HG02884 (cell line): ENCODE data around the gene HDAC7.
A peak's percentile ranks its signal among the peaks of the same experiment; 100 is the strongest.

Experiments used
- ATAC-seq: cut with Tn5 transposase; IDR thresholded peaks from one replicate; pipeline ENCODE4 v1.9.1; 2021; ENCODE audit warnings: mild to moderate bottlenecking, moderate library complexity; ENCODE audit not compliant: unreplicated experiment

The HDAC7 gene

DNA sequence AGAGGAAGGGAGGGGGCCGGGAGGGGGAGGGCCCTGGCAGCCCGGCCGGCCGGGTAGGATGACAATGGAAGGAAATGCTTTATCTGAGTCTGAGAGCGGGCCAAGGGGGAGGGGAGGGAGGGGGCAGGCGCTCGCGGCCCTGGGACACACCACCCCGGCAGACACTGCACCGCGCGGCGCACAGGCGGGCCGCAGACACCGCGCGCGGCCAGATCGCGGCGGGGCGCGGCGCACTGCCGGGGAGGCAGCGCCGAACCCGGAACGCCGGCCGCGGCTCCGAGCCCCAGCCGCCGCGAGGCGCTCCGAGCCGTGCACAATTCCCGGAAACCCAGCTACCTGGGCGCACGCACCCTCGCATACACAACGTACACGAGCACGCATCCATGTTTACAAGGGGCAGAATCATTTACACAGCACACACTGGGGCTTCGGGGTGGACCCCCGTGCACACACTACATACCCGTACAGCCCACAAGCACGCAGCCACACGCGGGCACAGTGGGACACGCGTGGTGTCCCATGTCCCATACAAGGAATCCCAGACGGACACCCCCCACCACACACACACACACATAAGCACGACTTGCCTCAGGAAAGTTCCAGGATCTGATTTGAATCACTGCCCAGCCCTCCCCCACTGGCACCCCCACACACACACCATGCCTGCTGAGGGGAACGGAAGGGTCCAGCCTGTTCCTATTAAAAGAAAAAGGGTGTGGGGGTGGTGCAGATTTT, at the start of gene HDAC7:
Gene HDAC7 (minus strand): TSS at position 8 of the 735 bp plus-strand sequence. CDS start 118 bp downstream, outside the sequence.
- peak; percentile 41 for ATAC-seq

DNA sequence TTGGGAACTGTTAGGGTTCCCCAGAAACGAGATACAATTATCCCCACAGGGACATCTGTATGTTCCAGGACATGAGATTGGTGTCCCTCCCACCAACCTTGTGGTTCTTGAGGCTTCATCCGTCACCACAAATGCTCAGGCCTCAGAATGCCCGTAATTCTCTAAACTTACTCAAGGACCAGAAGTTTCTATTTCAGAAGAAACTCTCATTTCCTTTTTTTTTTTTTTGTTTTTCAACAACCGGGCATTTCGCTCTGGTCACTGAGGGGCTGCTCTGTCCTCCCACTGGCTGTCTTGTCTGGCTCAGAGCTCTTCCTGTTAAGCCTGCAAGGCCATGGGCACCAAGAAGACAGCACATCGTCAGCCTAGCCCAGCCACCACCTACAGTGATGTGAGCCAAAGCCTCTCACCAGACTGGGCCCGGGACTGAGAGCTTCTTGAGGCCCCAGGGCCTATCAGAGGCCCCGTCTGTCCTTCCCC, 48.9 kb upstream of the HDAC7 start:
- peak; percentile 75 for ATAC-seq

DNA sequence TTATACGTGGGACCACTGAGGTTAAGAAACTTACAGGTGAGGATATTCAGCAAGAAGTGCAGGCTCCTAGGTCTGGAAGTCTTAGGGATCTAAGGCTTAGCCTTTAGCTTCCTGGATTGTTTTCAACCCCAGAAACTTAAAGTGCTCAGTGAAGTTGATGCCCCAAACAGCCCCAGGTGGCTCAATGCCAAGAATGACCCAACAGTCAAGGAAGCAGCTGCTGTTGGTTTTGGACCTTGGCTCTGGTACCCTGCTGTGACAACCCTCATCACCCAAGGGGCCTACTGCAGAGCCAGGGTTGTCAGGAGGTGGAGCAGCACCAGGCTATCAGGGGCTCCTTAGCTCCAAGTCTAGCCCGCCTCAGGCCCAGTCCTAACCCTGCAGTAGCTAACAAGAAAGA, 48.3 kb upstream of the HDAC7 start:
- ATAC-seq = peak; percentile 2

DNA sequence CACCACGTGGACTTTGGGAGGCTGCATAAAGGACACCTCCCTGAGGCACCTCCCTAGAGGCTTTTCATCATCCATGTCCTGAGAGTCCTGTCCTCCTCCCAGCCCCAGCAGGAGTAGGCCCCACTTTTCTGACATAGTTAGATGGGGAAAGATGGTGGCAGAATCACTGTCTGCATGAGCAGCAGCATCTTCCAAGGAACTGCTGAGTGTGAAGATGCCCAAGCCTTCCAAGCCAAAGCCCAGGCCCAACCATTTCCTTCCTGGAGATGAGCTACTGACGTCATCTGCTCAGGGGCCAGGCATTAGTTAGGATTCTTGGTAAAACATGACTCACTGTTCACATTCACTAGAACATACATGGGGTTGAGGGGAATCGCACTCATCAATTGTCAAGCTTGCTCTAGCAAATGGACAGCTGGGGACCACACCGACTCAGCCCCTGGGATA, 47.8 kb upstream of the HDAC7 start:
- no peak for ATAC-seq

DNA sequence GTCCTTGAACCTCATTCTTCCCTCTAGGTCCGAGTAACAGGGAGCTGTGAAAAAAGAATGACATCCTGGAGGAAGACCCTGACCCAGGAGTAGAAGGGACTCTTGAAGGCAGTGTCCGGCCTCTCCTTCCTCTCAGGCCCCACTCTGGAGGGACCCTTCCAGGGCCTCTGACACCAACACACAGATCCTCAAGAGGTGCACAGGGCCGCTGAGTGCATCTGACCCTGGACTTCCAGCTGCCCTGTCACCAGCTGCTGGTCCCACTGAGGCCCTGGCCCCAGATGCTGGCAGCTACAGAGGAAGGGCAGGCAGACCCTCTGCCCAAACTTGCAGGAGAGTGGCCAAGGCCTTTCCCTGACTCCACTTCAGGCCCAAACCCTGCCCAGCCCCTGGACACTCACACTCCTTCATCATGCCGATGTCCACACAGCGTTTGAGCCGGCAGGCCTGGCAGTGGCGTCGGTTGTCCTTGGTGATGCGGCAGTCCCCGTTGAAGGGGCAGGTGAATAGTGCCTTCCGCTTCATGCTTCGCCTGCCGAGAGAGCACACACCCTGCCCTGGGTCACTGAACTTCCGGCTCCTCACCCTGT, 45.0 kb upstream of the HDAC7 start:
- ATAC-seq = no peak

DNA sequence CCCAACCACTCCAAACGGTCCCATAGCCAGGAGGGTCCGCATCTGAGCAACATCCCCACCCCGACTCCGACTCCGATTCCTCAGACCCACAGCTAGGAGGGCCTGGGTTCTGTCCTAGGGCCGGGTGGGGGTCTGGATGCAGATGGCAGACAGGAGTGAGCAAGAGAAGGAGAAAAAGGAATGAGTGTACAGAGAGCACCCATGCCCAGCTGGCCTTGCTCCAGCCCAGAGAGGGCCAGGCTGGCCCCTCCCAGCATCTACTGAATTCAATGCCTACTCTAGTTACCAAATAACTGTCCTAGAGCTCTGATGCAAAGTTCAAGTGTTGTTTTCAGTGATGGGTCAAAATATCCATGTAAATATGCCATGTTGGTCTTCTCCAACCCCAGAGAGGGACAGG, 44.3 kb upstream of the HDAC7 start:
- ATAC-seq = no peak

DNA sequence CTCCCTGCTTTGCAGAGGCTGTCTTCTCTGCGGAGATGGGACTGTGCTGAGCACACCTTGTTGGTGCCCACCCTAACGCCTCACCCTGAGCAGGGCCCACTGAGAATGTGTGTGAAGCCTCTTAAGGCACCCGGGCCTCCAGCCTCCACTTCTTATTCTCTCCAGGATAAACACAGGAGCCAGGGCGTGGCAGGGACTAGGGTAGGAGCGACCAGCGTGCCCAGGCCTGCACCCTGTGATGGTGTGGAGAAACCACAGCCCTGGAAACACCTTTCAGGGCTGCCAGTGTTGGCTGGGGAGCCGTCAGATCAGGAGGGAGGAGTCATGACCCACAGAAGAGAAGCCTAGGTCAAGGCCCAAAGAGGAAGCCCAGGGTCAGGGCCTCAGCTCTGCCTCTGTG, 43.8 kb upstream of the HDAC7 start:
- no peak for ATAC-seq

DNA sequence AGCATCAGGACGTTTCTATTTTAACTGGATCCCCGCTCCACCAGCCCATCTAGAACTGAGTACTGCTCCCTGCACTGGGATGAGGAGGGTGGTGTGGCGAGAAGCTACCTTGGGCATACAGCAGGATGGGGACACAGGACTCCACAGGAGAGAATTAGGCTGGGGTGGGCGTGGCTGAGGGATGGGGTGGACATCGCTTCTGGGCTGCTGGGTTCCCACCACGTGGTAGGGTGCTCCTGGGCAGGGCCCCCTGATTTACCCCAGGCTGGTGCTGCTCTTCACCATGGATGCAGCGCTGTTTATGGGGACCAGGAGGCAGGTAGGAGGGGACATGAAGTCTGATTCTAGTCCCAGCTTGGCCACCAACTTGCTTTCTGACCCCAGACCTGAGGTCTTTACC, 43.2 kb upstream of the HDAC7 start:
- ATAC-seq = no peak

DNA sequence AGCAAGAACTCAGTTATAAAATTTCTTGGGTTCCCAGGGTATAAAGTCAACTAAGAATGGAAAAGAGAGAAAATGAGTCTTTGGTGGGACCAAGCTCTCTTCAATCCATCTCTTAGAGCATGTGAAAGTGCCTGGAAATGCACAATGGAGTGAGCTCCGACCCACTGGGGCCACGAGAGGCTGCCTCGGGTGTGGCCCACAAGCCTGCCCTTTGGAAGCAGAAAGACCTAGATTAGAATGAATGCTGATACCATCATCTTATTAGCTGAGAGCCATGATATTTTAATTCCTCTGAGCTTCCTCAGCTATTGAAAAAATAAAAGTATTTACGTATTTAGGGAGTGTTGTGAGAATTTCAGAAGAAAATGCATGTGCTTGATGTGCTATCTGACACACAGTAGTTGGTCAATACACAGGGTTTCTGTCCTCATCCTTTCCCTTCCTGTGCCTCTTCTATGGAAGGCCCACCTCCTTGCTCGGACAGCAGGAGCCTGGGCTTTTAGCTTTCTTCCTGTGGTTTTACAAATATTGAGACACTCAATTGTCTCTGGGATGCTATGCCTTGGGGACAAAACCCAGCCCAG, 42.6 kb upstream of the HDAC7 start:
- no peak for ATAC-seq

DNA sequence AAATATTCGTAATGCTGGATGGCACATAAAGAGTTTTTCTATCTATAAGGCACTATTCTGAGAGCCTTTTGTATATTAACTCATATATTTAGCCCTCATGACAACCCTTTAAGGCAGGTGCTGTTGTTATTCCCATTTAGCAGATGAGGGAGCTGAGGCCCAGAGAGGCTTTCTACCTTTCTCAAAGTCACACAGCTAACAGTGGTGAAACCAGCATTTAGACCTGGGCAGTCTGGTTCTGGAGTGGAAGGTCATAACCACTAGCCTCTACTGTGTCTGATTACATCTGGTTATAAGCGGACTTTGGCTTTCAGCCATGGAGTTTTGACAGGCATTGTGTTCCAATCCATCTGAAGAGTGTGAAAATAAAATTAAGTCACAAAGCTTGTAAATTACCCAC, 41.2 kb upstream of the HDAC7 start:
- no peak for ATAC-seq

DNA sequence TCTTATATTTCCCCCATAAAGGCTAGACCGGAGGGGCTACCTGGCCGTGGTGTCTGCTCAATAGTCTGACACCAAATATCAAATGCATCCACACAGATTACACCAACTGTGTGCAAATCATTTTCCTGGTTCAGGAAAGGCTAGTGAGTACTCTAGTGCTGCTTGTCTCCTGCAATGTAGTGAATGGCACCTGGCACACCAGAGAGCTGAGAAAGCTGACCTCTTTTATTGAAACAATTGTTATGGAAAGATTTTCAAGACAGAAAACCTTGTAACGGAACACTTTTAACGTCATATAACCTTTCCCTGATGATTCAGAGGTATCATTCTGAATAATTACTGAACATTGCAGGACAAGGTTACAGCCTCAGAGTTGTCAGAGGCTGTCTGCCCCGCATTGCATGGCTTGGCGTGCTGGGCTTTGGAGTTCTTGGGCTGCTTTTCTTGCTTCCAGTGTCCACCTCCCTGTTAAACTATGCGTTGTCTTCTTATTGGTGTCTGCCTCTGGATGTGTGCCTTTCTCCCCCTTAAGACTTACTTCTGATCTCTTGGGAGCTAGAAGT, 40.7 kb upstream of the HDAC7 start:
- ATAC-seq = no peak

DNA sequence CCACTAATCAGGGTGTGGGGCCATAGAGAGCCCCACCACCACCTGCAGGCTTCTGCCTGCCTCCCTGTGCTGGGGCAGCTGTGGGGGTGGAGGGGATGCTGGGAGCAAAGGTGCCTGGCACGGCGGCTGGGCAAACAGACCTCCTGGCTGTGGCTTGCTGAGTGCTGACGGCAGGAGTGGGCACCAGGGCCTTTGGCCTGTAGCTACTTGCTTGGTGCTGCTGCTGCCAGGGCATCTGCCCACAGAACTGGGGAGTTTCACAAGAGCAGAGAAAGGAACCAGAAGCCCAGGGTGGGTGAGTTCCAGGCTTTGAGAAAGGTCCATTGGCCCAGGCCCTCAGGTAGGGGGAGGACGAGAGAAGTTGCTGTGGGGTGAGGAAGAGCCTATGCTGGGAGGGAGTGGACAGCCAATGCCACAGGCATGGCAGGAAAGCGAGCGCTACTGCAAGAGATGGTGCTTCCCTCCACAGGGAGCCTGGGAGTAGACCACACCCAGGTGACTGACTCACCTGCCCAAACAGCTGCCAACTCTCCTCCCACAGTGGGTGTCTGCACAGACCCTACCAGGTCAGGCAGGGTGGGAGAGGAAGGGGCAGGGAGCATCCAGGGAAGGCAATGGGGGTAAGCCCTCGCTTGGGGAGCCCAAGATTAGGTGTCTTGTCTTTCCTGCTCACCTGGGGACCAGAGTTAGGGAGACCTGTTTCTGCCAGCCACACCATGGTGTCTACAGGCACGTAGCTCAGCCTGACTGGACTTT, 39.0 kb upstream of the HDAC7 start:
- no peak for ATAC-seq

DNA sequence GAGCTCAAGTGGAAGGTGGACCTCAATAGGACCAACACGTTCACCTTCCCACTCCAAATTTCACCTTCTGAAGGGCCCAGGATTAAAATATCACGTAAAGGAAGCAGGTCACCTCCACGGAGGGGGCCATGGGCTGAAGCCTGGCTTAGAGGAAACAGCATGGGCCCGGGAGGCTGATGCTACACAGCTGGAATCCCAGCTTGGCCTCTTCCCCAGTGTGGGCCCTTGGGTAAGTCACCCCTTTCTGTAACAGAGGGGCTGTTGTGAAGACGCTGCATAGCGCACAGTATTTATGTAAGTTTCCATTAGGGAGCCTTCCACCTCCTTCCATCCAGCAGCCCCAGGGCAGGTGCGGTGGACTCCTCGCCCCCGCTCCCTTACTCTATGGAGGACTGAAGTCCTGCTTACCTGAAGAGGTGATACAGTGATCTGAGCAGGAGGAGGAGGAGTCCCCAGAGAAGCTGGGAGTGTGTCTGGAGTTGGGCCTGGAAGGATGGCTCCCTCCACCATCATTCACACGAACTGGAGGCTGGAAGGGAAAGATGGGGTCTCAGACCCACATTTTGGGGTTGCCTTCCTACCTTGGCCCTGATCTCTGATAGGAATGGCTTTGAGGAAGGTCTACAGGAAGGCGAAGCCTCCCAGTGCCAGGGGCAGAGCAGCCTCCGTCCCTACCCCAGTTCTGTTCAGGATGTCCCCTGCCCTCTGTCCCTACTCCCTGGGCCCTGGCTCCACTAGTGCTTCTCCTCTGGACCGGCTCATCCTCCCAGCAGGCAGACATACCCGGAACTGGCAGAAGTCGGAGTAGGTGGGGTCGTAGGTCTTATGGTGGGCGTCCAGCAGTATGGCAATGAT, 37.2 kb upstream of the HDAC7 start:
- ATAC-seq = no peak

DNA sequence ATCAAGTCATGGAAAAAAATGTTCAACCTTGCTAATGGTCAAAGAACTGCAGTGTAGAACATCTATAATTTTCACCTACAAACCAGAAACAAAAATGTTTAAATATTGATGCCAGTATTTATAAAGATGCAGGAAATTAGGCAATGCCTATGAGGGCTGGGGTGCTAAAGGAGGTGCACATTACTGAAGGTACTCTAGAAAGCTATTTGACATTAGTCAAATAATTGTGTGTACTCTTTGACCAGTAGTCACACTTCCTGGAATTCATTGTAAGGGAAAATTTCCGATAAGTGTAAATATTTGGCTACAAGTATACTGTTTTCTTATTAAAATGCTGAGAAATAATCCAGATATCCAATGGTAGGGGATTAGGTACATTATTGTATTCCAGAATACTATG, 36.4 kb upstream of the HDAC7 start:
- no peak for ATAC-seq

DNA sequence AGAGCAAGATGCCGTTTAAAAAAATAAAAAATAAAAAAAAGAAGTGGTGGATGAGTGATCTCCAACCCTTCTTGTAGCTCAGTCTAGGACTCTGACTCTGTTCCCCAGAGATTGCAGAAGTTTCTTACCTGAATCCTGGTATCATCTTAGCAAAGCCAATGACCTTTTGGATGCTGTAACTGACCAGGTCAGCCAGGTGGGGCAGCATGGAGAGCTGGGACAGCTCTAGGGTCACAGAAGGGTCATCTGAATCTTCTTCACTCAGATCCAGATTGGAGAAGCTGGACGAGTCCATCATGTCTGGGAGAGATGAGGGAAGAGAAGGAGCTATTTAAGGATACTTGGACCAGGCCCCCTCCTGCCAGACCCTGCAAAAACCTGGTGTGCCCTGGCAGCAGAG, 35.8 kb upstream of the HDAC7 start:
- ATAC-seq = no peak

DNA sequence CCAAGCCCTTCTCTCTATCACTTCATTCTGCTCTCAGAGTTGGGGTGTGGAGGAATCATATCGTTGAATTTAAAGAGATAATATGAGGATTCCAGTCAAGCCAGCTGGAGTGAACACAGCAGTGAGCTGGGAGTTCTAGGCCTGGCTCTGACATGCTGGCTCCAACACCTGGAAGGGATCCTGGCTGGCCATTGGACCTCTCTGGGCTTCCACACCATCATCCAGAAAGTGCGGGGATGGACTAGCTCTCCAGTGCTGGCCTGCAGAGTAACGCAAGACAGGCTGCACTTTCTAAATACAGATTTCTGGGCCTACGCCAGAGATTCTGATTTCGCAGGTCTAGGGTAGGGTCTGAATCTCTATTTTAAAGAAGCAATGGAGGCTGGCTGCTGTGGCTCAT, 34.8 kb upstream of the HDAC7 start:
- no peak for ATAC-seq

DNA sequence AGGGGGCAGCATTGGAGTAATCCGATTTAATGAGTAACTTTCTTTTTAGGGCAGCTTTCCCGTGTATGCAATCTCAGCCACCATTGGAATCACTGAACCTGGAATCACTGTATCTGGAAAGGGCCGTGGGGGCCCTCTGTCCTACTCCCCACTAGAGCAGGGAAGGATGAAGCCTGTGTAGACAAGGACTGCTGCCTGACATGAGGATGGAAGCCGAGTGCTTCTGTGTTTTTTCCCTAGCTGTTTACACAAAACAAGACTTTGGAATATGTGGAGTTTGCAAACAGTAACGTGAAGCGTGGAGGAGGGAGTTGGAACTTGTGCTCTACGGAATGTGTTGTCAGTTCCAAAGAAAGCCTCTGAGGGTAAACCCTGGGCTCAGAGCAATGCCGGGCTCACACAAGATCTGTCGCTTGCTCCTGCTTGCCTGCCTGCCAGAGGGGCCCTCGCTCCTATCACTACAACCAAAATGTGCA, 32.4 kb upstream of the HDAC7 start:
- no peak for ATAC-seq

DNA sequence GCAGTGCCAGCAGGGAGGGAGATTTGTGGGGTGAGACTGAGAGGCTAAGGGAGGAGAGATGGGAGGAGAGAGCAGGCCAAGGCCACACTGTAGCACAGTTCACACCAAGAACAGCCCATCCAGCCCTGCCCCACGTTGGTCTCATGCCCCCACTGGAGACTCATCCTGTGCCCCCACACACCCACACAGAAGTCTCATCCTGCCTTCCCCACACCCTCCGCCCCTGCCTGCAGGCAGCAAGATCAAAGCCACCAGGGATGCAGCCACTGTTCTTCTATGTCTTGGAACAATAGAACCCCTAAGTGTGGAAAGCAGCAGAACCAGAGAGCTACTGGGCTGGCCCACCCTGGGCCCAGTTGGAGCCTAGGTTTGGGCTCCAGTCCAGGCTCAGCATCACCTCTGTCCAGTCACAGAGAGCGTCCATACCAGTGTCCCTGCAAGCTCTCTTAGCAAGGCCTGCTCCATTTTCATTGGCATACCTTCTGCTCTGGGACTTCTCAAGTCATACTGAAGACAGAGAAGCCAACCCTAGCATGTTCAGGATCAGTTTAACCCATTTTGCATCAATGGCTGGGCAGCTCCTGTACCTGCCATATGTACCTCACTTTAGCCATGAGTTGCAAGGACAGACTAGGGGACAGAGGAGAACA, 31.7 kb upstream of the HDAC7 start:
- ATAC-seq = no peak
